ENCODE results near the gene PLEKHM2. TPM values are rescaled to one million over a fixed set of nuclear protein-coding genes. Genes with fewer than 3 reads are reported as not detected.

PLEKHM2 gene
- total and polyA plus RNA-seq, 2 of the 4 experiments (the other 2 are of a cell fraction), result 24.7 to 48.0 TPM

DNA sequence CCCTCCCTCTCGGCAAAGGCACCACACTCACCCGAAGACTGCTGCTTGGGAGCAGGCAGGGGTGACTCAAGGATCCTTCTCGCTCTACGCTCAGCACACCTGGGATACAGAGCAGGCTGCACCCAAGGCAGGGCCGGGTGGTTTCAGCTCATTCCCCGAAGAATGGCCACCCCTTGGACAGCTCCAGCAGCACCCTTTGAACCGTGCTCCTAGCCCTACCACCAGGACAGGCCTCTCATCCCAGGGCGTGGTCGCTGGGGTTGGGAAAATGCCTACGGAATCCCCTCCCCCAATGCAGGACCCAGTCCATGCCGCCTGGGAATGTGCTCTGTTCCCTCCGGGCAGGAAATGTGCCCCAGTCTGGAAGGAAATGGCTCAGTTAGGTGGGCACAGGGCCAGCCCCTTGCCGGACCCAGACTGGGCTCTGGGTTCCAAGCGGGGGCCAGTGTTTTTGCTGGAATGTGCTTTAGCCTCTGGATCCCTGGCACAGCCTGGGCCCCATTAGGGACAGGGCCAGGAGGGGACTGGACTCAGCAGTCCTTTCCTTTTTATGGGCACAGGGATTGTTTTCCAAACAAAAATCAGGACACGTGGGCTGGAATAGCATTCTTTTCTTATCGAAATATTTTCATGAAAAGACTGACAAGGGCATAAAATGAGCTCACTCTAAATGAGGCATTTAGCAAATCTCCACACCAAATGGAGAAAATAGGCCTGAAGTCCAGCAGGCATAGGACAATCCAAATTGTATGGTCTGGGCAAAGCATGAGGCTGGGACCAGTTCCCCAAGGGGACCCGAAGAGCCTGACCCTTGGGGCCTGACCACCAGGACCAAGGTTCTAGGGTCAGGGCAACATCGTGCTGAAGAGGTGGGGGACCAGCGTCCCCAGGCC is 65.5 kb downstream of the PLEKHM2 start:
- peaks cover 8% of the 10 kb centered on the region for H3K4me1 ChIP-seq (ENCODE audit: control insufficient read depth, insufficient read depth, low read length)
- H3K4ac ChIP-seq (ENCODE audit: low read depth, low read length), result peak overlapping the region; percentile 82
- H3K79me1 ChIP-seq (ENCODE audit: low read depth in 1 of 2, low read length in 2 of 2), result no peaks in the 10 kb centered on the region
- H3K18ac ChIP-seq (ENCODE audit: low read depth, low read length), result peak overlapping the region; percentile 38; the same call in 1 of the 2 replicates
- H2BK5ac ChIP-seq (ENCODE audit: low read depth, low read length, poor library complexity, severe bottlenecking), result no peak overlapping the region
- no peaks in the 10 kb centered on the region for H3K9me3 ChIP-seq (ENCODE audit: control insufficient read depth, insufficient read depth, low read length)
- ChIA-PET CTCF (no interaction called here), POLR2A (ENCODE audit: unreplicated experiment) (no interaction called here)
- DNase-seq (no peak), ATAC-seq (ENCODE audit: low read depth) (peak; percentile 49)
- H3K14ac ChIP-seq (replicated peaks; ENCODE audit: low read depth, low read length), result peak overlapping the region; percentile 5; the same call in 1 of the 2 replicates
- H3K36me3 ChIP-seq (ENCODE audit: control insufficient read depth, insufficient read depth, low read length), result no peaks in the 10 kb centered on the region
- WGBS, 2 experiments (ENCODE audit: extremely low coverage in 2 of 2, insufficient read length in 1 of 2), result 31% methylated on average over 5 of the region's 19 CpGs; no CpG with 5 or more reads in 1 of the 2 experiments
- H4K8ac ChIP-seq (ENCODE audit: low read depth in 2 of 2, low read length in 2 of 2), result peak overlapping the region; percentile 81 to 88
- BruUV-seq (replicated peaks), result no TSS peak
- no peak overlapping the region for H3K27ac ChIP-seq (ENCODE audit: insufficient read depth, low read length)
- peak overlapping the region; percentile 85 for H2AFZ ChIP-seq (replicated peaks; ENCODE audit: low read length, poor library complexity)
- peak overlapping the region; percentile 45; the same call in 1 of the 2 replicates for H2BK20ac ChIP-seq (ENCODE audit: low read depth, low read length)
- H3K56ac ChIP-seq (ENCODE audit: extremely low read depth, insufficient read depth, low read length), result no peak overlapping the region
- peak overlapping the region; percentile 69 for H2AK5ac ChIP-seq (ENCODE audit: low read depth, low read length)
- no peaks in the 10 kb centered on the region for H4K20me1 ChIP-seq (ENCODE audit: insufficient read depth, low read length)
- TF ChIP-seq CHD1 (IDR thresholded peaks at IDR 0.05; ENCODE audit: low read depth, low read length), result no peak
- TF ChIP-seq, protein P1, sequence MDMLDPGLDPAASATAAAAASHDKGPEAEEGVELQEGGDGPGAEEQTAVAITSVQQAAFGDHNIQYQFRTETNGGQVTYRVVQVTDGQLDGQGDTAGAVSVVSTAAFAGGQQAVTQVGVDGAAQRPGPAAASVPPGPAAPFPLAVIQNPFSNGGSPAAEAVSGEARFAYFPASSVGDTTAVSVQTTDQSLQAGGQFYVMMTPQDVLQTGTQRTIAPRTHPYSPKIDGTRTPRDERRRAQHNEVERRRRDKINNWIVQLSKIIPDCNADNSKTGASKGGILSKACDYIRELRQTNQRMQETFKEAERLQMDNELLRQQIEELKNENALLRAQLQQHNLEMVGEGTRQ (IDR thresholded peaks at IDR 0.05; ENCODE audit: low read depth, low read length), result peak; percentile 3; the same call in 1 of the 2 replicates
- peak overlapping the region; percentile 10; the same call in 1 of the 2 replicates for H4K5ac ChIP-seq (ENCODE audit: low read depth, low read length)
- no peak overlapping the region for H3K9ac ChIP-seq (ENCODE audit: low read depth, low read length)
- no peaks in the 10 kb centered on the region for H3K27me3 ChIP-seq (ENCODE audit: control insufficient read depth, insufficient read depth, low read length)
- peak overlapping the region; percentile 72 for H2BK120ac ChIP-seq (ENCODE audit: low read depth, low read length)
- peak overlapping the region; percentile 79 for H4K91ac ChIP-seq (ENCODE audit: insufficient read depth, low read depth, low read length)
- intact Hi-C loops (cut with micrococcal nuclease) (no loop called here), dilution Hi-C loops (cut with HindIII; ENCODE audit: low sequenced_read_pairs, unreplicated experiment) (no loop called here), in situ Hi-C loops (cut with MboI; ENCODE audit: low sequenced_read_pairs) (no loop called here)
- H3K4me3 ChIP-seq (ENCODE audit: insufficient read depth, low read depth, low read length), result no peak overlapping the region
- H2AK9ac ChIP-seq (replicated peaks; ENCODE audit: low read depth, low read length, poor library complexity), result peak overlapping the region; percentile 86
- H3K4me2 ChIP-seq (ENCODE audit: low read depth, low read length), result no peak overlapping the region
- H2BK15ac ChIP-seq (ENCODE audit: low read depth, low read length), result peak overlapping the region; percentile 44; the same call in 1 of the 3 replicates
- H3K9me1 ChIP-seq (ENCODE audit: insufficient read depth, low read length), result peaks cover 5% of the 10 kb centered on the region
- 0 out of 2 replicates have a peak overlapping the region, but pooled peaks have one; percentile 16 for H3K23ac ChIP-seq (ENCODE audit: low read depth, low read length)

All from IMR-90 (cell line).